ENCODE data around the gene TAOK1.

DNA sequence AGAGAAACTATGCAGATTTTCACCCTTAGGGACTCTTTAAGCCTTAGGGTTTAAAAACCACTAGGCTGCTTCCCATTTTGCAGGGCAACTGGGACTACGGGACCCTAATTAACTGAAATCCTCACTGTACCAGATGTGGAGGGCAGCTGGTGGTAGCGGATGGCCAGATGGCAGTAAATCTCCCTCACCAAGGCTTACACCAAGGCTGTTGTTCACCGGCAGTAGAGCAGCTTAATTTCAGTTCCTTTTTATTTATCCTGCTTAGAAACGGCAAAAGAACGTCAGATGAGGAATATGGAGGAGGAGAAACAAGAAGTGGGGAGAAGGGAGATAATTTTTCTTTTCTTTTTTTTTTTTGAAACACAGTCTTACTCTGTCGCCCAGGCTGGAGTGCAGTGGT is 170.2 kb downstream of the TAOK1 start:
- TF ChIP-seq, protein P1, sequence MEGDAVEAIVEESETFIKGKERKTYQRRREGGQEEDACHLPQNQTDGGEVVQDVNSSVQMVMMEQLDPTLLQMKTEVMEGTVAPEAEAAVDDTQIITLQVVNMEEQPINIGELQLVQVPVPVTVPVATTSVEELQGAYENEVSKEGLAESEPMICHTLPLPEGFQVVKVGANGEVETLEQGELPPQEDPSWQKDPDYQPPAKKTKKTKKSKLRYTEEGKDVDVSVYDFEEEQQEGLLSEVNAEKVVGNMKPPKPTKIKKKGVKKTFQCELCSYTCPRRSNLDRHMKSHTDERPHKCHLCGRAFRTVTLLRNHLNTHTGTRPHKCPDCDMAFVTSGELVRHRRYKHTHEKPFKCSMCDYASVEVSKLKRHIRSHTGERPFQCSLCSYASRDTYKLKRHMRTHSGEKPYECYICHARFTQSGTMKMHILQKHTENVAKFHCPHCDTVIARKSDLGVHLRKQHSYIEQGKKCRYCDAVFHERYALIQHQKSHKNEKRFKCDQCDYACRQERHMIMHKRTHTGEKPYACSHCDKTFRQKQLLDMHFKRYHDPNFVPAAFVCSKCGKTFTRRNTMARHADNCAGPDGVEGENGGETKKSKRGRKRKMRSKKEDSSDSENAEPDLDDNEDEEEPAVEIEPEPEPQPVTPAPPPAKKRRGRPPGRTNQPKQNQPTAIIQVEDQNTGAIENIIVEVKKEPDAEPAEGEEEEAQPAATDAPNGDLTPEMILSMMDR (IDR thresholded peaks at IDR 0.05): no peak
- no peak for TF ChIP-seq MAX (CRISPR knock-in tag; IDR thresholded peaks at IDR 0.05)
